Cardiac muscle cell (in vitro differentiated cells and primary cell): ENCODE data around the gene IRAK2. TPM values are rescaled to one million over a fixed set of nuclear protein-coding genes. Genes with fewer than 3 reads are reported as not detected.

ENCODE experiments used
- DNase-seq, 2 donors: peaks; one replicate each; pipeline versions ENCODE4 v3.0.0 to v3.0.0-alpha.2; 2010 to 2017; ENCODE audit warnings: low read depth in 1 of 2, low spot score in 1 of 2
- H3K27ac ChIP-seq: fragments of 200-600 bp; sonication (generic); 2 replicates; pipeline ENCODE4 v1.5.1; 2016
- H3K27me3 ChIP-seq: fragments of 200-600 bp; sonication (generic); 2 replicates; pipeline ENCODE4 v1.6.0; 2016; ENCODE audit warnings: control low read depth
- H3K36me3 ChIP-seq: fragments of 200-600 bp; sonication (generic); 2 replicates; pipeline ENCODE4 v1.5.1; 2016; ENCODE audit warnings: control low read depth
- H3K4me1 ChIP-seq: fragments of 200-600 bp; sonication (generic); 2 replicates; pipeline ENCODE4 v1.8.1; 2017; ENCODE audit warnings: low read depth, mild to moderate bottlenecking, mixed run types
- H3K4me3 ChIP-seq: fragments of 200-600 bp; sonication (generic); 2 replicates; pipeline ENCODE4 v1.5.1; 2016; ENCODE audit warnings: mild to moderate bottlenecking
- H3K9me3 ChIP-seq: fragments of 200-600 bp; sonication (generic); 2 replicates; pipeline ENCODE4 v1.5.1; 2017; ENCODE audit warnings: low read depth, mild to moderate bottlenecking, control low read depth
- polyA plus RNA-seq: library from polyadenylated mRNA; unstranded; fragments of >200 nt; fragmentation: Nextera tagmentation; extraction: Ambion mirVana; gene quantifications from 2 replicates; pipeline ENCODE4 v1.2.1, GENCODE V29; 2016
- total RNA-seq: library from RNA; depleted of rRNA; stranded (reverse); fragments of >200 nt; gene quantifications from 2 replicates; pipeline ENCODE4 v1.2.3, GENCODE V29; 2016
- TF ChIP-seq, protein P1 (sequence below): IDR thresholded peaks from 2 replicates; pipeline ENCODE4 v1.5.1; 2012; ENCODE audit warnings: low read depth, mild to moderate bottlenecking, low read length

IRAK2 gene
- total and polyA plus RNA-seq, 2 experiments from 2014 or later, result 1.1 to 2.1 TPM

DNA sequence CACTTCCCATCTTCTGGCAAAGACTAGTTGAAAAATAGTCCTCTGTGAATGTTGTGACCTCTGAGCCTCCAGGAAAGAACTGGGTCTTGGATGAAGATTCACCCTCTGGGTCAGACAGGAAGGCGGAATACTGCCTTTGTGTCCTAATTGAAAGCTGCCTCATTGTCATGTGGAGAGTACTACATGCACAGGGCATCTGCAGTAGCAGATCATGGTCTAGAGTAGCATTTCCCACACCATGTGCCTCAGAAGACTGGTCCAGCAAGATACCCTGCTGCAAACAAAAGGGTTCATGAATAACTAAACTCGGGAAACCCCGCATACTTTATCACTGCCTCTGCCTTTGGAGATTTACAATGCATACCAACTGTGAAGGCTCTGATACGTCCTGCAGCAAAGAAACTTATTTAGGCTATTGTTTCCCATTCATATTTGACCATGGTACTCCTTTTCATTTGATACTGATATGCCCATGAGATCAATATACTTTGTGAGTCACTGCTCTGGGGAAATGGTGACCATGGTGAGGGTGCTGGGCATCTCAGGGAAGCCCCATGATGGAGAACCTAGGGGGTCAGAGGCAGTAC is 22.7 kb downstream of the IRAK2 start:
- Histone ChIP-seq H3K27me3 (no peaks in the 10 kb centered on the region), H3K4me3 (no peak overlapping the region), H3K9me3 (no peaks in the 10 kb centered on the region), H3K4me1 (no peaks in the 10 kb centered on the region), H3K27ac (no peak overlapping the region), H3K36me3 (no peaks in the 10 kb centered on the region)
- DNase-seq, result no peak
- TF ChIP-seq, protein P1, sequence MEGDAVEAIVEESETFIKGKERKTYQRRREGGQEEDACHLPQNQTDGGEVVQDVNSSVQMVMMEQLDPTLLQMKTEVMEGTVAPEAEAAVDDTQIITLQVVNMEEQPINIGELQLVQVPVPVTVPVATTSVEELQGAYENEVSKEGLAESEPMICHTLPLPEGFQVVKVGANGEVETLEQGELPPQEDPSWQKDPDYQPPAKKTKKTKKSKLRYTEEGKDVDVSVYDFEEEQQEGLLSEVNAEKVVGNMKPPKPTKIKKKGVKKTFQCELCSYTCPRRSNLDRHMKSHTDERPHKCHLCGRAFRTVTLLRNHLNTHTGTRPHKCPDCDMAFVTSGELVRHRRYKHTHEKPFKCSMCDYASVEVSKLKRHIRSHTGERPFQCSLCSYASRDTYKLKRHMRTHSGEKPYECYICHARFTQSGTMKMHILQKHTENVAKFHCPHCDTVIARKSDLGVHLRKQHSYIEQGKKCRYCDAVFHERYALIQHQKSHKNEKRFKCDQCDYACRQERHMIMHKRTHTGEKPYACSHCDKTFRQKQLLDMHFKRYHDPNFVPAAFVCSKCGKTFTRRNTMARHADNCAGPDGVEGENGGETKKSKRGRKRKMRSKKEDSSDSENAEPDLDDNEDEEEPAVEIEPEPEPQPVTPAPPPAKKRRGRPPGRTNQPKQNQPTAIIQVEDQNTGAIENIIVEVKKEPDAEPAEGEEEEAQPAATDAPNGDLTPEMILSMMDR, result no peak

DNA sequence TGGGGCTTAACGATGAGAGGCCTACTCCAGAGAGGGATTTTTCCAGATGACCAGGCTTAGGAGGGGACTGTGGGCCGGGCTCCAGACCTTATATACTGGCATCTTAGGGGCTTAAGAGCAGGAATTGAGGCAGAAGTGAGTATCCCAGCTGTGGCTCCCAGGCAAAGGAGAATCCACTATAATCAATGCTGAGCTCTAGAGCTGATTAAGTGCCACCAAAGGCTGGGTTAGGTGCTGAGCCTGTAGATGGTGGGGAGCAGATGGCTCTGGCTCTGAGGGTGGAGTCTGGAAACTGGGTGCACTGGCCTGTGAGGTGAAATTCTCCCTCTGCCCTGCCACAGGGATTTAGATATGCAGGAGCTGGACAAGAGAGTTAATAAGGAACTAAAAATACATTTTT is 23.2 kb downstream of the IRAK2 start:
- H3K27me3 ChIP-seq, result no peaks in the 10 kb centered on the region
- no peaks in the 10 kb centered on the region for H3K36me3 ChIP-seq

DNA sequence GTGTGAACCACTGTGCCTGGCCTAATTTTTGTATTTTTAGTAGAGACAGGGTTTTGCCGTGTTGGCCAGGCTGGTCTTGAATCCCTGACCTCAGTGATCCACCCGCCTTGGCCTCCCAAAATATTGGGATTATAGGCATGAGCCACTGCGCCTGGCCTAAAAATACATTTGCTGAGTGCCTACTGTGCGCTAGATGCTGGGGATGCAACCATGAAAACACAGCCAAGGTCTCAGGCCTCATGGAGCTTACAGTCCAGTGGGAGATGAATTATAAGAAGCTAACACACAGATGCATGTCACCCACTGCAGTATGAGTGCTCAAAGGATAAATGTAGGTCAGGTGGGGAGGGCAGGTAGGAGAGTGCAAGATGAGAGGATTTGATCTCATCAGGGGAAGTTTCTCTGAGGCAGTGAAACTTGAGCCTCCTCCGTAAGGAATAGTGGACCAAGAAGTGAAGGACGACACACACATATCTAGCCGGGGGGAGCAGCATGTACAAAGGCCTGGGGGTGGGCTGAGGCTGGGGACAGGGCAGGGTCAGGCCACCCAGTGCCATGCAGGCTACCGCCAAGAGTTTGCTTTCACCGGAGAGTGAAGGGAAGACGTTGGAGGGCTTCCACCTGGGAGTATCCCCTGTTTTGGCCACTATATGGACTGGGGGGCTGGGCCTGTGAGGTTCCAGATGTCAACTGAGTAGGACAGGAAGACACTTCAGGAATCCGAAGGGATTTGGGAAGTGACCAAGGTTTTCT is 24.3 kb downstream of the IRAK2 start:
- no peak overlapping the region for H3K27ac ChIP-seq
- H3K27me3 ChIP-seq, result no peaks in the 10 kb centered on the region

More for the DNA sequence above, 23.2 kb downstream of the IRAK2 start:
- H3K9me3 ChIP-seq, result no peaks in the 10 kb centered on the region
- H3K4me1 ChIP-seq, result no peaks in the 10 kb centered on the region
- no peak for DNase-seq
- TF ChIP-seq, protein P1, result no peak
- no peak overlapping the region for H3K27ac ChIP-seq
- no peak overlapping the region for H3K4me3 ChIP-seq

DNA sequence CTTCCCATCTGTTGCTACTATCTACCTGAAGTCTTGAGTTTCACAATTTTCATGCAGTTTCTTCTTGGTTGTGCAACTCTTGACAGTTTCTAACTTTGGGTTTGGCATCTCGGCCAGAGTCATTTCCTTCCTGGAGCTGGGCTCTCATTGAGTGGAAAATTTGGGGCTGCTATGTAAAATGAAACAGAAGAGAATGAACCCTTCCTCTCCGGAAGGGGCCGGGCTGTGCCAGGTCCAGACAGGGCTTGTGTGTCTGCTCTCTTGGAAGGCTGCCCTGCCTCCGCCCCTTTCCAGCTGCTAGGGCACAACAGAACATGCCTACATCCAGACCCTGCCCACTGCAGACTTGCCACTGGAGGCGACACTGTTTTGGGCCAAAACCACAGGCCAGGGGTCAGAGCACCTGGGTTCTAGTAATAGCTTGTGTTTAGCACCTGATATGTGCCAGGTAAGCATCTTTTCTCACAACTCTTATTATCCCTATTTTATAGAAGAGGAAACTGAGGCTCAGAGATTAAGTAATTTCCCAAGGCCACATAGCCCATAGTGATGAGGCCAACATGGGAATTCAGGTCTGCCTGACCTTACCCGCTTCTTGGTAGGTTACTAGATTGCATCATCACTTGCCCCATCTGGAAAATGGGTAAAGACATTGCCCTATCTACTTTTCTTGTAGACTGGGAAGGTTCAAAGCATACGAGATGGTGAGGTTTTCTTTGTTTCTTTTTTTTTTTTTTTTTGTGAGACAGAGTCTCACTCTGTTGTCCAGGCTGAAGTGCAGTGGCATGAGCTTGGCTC is 25.0 kb downstream of the IRAK2 start:
- Histone ChIP-seq H3K27me3 (no peaks in the 10 kb centered on the region), H3K27ac (no peak overlapping the region), H3K36me3 (no peaks in the 10 kb centered on the region), H3K4me3 (no peak overlapping the region), H3K4me1 (peaks cover 13% of the 10 kb centered on the region), H3K9me3 (no peaks in the 10 kb centered on the region)
- TF ChIP-seq, protein P1, result no peak
- peak in 1 of 2 donors; percentile 84 for DNase-seq

More for the DNA sequence above, 24.3 kb downstream of the IRAK2 start:
- H3K4me1 ChIP-seq, result peaks cover 5% of the 10 kb centered on the region
- DNase-seq, result no peak
- TF ChIP-seq, protein P1, result no peak
- no peak overlapping the region for H3K4me3 ChIP-seq
- no peaks in the 10 kb centered on the region for H3K36me3 ChIP-seq
- H3K9me3 ChIP-seq, result no peaks in the 10 kb centered on the region

DNA sequence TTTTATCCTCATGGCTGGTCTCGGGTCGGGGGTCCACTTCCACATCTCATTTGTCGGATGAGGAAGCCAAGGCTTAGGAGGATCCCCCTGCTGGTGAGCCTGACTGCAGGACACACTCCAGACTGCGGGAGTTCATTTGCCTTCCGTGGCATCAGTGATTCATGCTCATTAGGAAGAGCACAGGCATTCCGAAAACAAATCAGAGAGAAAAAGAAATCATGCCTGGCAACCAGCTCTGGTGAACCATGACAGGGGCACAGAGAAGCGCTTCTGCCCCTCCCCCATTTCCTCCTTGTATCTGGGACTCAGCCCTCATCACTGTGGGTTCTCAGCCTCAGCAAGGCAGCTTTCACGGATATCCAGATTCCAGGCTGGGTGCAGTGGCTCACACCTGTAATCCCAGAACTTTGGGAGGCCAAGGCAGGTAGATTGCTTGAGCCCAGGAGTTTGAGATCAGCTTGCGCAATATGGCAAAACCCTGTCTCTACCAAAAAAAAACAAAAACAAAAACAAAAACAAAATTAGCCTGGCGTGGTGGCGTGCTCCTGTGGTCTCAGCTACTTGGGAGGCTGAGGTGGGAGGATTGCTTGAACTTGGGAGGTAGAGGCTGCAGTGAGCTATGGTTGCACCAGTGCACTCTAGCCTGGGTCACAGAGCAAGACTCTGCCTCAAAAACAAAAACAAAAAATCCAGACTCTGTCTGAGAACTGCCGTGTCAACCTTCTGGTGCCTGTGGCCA is 28.4 kb downstream of the IRAK2 start:
- Histone ChIP-seq H3K9me3 (no peaks in the 10 kb centered on the region), H3K27me3 (no peaks in the 10 kb centered on the region), H3K4me3 (no peak overlapping the region), H3K27ac (peak overlapping the region; percentile 91), H3K36me3 (no peaks in the 10 kb centered on the region), H3K4me1 (peaks cover 16% of the 10 kb centered on the region)
- TF ChIP-seq, protein P1, result peak; percentile 77
- peak in 1 of 2 donors; percentile 85 for DNase-seq
